Frontal cortex (tissue), 4 donors: ENCODE data around the gene LTC4S. TPM values are rescaled to one million over a fixed set of nuclear protein-coding genes. Genes with fewer than 3 reads are reported as not detected.

Experiments
- DNase-seq, 2 donors: peaks; one replicate each; pipeline ENCODE4 v3.0.0; 2012; ENCODE audit warnings: low spot score in 2 of 2
- FAIRE-seq: peaks from 2 replicates; lab custom pipeline; 2012; peaks lifted over from hg19 to GRCh38; lab: Jason Lieb, UNC
- total RNA-seq: library from RNA; depleted of rRNA; stranded (reverse); fragments of >200 nt; gene quantifications from one replicate; pipeline ENCODE4 v1.2.3, GENCODE V29; 2014
- donor health status: control.
- donor health status: control.
- donor health status: control.

The LTC4S gene
- total RNA-seq, 1 donor from 2014 or later, result 1.6 TPM

- FAIRE-seq (no peak), DNase-seq (no peak)
Measured at GRCh38 chr5:179792612-179793467, 946 bp upstream of the LTC4S start.

GRCh38 chr5:179794171-179794570, 385 bp downstream of the LTC4S start:
- FAIRE-seq (no peak), DNase-seq (no peak)

- DNase-seq (no peak), FAIRE-seq (no peak)
Measured at GRCh38 chr5:179794575-179794974, 789 bp downstream of the LTC4S start.

- FAIRE-seq, result no peak
- no peak for DNase-seq
Measured at GRCh38 chr5:179795049-179795862, 1.5 kb downstream of the LTC4S start.

- DNase-seq (peak; percentile 86 to 88), FAIRE-seq (no peak)
Measured at GRCh38 chr5:179795863-179796833, 2.4 kb downstream of the LTC4S start.

GRCh38 chr5:179796877-179797608, 3.3 kb downstream of the LTC4S start:
- DNase-seq (peak in 1 of 2 donors; percentile 35), FAIRE-seq (no peak)

GRCh38 chr5:179797741-179798140, 4.0 kb downstream of the LTC4S start:
- FAIRE-seq (no peak), DNase-seq (no peak)

- FAIRE-seq, result no peak
Measured at GRCh38 chr5:179798144-179798770, 4.5 kb downstream of the LTC4S start.

GRCh38 chr5:179798771-179799643, 5.2 kb downstream of the LTC4S start:
- no peak for FAIRE-seq

More at GRCh38 chr5:179798144-179798770, 4.5 kb downstream of the LTC4S start:
- no peak for DNase-seq

GRCh38 chr5:179799644-179799973, 5.8 kb downstream of the LTC4S start:
- FAIRE-seq, result no peak
- no peak for DNase-seq

More at GRCh38 chr5:179798771-179799643, 5.2 kb downstream of the LTC4S start:
- DNase-seq, result no peak

- FAIRE-seq (no peak), DNase-seq (no peak)
Measured at GRCh38 chr5:179800071-179800695, 6.4 kb downstream of the LTC4S start.

GRCh38 chr5:179800696-179801201, 7.0 kb downstream of the LTC4S start:
- no peak for DNase-seq
- no peak for FAIRE-seq

- FAIRE-seq (no peak), DNase-seq (peak; percentile 67 to 77)
Measured at GRCh38 chr5:179801304-179802206, 7.8 kb downstream of the LTC4S start.

- no peak for FAIRE-seq
- peak in 1 of 2 donors; percentile 35 for DNase-seq
Measured at GRCh38 chr5:179802207-179802883, 8.6 kb downstream of the LTC4S start.

- no peak for FAIRE-seq
- no peak for DNase-seq
Measured at GRCh38 chr5:179802950-179803562, 9.3 kb downstream of the LTC4S start.
